Neuron (in vitro differentiated cells): ENCODE measurements around the gene ACTR1A.
"Not testable (repeated sequence)": the region's sequence is repeated elsewhere in the genome, so short reads cannot be mapped to it uniquely, and the experiment has no call there.

ENCODE experiments used
- H2AFZ ChIP-seq: one replicate; pipeline ENCODE4 v1.6.1; 2013; ENCODE audit warnings: low read depth, mild to moderate bottlenecking, inconsistent platforms, low read length, moderate library complexity
- H3K27me3 ChIP-seq: one replicate; pipeline ENCODE4 v1.6.1; 2013; ENCODE audit warnings: low read length; ENCODE audit not compliant: insufficient read depth
- H3K36me3 ChIP-seq: one replicate; pipeline ENCODE4 v1.6.1; 2013; ENCODE audit warnings: low read length; ENCODE audit not compliant: insufficient read depth
- H3K4me1 ChIP-seq: one replicate; pipeline ENCODE4 v1.6.1; 2013; ENCODE audit warnings: low read length; ENCODE audit not compliant: insufficient read depth
- H3K4me3 ChIP-seq: 2 replicates; pipeline ENCODE4 v1.5.1; 2013; ENCODE audit warnings: mild to moderate bottlenecking, low read length, moderate library complexity
- H3K9me3 ChIP-seq: one replicate; pipeline ENCODE4 v1.6.1; 2013; ENCODE audit warnings: low read length

The ACTR1A gene

DNA sequence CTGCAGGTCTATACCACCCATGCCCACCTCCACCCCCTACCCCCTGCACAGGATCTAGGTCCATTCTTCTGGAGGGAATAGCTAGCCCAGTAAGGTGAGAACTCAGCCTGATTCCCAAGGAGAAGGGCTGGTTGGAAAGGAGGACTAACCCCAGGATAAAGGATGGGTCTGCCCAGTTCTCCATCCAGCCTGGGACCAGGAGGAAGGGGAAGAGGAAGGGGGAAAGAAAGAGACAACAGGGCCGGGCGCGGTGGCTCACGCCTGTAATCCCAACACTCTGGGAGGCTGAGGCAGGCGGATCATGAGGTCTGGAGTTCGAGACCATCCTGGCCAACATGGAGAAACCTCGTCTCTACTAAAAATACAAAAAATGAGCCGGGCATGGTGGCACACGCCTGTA, 32.5 kb upstream of the ACTR1A start:
- H3K4me3 ChIP-seq, H3K4me1 ChIP-seq, H2AFZ ChIP-seq, H3K27me3 ChIP-seq, H3K9me3 ChIP-seq: not testable (repeated sequence)
- H3K36me3 ChIP-seq, result peaks cover 16% of the 10 kb centered on the region

DNA sequence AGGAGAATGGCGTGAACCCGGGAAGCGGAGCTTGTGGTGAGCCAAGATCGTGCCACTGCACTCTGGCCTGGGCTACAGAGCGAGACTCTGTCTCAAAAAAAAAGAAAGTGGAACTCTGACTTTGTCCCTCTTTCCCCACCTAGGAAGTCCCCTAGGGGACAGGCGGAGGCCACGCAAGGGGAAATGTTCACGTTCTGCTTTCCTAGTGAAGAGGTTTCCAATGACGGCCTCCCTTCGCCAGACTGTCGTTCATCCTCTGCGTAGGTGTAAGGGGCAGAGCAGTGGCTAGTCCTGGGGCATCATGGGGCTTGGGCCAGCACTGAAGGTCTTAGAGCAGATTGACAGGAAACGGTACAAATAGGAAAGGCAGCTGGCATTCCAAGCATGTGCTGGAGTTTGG, 31.8 kb upstream of the ACTR1A start:
- peaks cover 2% of the 10 kb centered on the region for H3K9me3 ChIP-seq
- no peak overlapping the region for H3K4me3 ChIP-seq
- no peaks in the 10 kb centered on the region for H3K4me1 ChIP-seq
- H3K27me3 ChIP-seq, result no peaks in the 10 kb centered on the region
- H2AFZ ChIP-seq, result no peak overlapping the region
- H3K36me3 ChIP-seq, result peaks cover 16% of the 10 kb centered on the region

DNA sequence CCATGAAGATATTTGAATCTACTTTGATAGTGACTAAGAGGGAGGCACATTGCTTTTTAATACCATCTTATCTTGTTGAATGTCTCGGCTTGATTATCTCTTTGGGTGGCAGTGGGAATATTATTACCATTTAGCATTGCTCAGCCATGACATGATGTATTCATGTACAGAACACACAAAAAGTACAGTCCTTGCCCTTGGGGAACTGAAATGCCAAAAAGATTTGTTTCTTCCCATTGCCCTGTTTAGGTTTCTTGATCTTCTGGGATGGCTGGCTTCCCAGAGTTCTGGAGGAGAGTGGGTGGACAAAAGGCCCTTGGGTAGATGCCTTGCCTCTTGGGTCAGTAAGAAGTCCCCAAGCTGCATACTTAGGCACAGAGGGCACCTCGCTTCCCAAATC, 25.0 kb upstream of the ACTR1A start:
- Histone ChIP-seq H3K27me3 (no peaks in the 10 kb centered on the region), H2AFZ (no peak overlapping the region), H3K36me3 (peaks cover 33% of the 10 kb centered on the region), H3K4me1 (no peaks in the 10 kb centered on the region), H3K9me3 (no peaks in the 10 kb centered on the region), H3K4me3 (no peak overlapping the region)

DNA sequence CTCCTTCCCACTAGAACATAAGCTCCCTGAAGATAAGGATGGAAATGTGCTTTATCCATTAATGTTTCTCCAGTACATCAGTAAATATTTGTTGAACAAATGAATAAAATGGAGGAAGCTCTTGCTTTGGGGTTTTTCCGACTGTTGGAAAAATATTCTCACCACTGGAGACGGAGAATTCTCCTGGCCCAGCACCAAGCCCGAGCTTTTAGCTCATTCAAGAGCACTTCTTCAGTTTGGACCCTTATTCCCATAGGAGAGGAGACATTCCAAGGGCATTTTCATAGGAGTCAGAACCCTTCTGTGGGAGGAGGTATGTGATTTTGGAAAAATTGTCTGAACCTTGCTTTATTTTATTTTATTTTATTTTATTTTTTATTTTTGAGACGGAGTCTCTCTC, 22.2 kb upstream of the ACTR1A start:
- Histone ChIP-seq H3K4me3 (no peak overlapping the region), H3K27me3 (no peaks in the 10 kb centered on the region), H3K9me3 (no peaks in the 10 kb centered on the region), H2AFZ (no peak overlapping the region), H3K36me3 (peaks cover 31% of the 10 kb centered on the region), H3K4me1 (no peaks in the 10 kb centered on the region)

DNA sequence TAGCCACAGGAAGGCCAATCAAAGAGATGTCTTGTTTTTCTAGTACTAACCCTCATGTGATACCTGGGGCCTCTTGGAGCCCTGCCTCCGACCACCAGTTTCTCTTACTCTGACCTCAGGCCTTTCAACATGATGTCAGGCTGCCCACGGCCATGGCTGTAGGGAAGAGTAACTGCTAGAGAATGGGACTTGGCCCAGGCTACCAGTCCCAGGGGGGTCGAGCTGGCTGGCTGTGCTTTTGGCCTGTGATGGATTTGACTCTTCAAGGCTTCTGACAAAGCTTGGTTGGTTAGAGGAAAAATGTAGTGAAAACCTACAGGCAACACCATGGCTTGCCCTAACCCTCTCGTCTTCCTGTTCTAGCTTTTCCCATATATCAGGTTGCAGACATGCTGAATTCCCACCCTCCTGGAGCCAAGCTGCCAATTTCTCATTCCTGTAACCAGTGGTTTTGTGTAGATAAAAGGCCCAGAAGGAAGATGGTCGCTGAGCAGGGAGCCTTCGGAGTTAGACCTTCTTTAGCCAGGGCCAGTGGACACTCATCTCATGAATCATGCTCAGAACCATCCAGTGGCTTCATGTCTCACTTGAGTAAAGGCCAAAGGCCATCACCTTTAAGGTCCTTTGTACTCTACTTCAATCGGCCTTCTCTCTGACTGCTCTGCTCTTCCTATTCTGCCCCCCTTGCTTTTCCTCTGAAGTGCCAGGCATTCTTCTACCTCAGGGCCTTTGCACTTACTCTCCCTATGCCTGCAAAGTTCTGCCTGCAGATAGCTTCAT, 20.9 kb upstream of the ACTR1A start:
- no peak overlapping the region for H3K4me3 ChIP-seq
- H2AFZ ChIP-seq, result no peak overlapping the region
- H3K4me1 ChIP-seq, result no peaks in the 10 kb centered on the region
- no peaks in the 10 kb centered on the region for H3K27me3 ChIP-seq
- H3K9me3 ChIP-seq, result no peaks in the 10 kb centered on the region
- H3K36me3 ChIP-seq, result peaks cover 31% of the 10 kb centered on the region

DNA sequence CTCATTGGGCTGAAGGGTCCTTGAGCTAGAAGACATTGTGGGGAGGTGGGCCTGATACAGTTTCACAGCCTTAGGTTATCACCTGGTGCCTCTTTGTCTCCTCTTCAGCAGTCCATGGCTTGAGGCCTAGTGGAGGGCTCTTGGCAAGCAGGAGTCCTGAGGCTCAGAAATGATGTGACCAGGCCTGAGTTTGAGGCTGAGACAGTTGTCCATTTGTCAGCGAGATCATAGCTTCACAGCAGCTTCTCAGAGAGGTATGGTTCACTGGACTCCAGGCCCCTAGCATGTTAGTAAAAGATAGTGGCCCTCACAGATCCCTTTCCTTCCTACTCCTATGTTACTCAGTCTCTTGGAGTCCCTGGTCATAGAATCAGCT, 20.4 kb upstream of the ACTR1A start:
- H3K27me3 ChIP-seq, result no peaks in the 10 kb centered on the region
- no peaks in the 10 kb centered on the region for H3K4me1 ChIP-seq
- H2AFZ ChIP-seq, result no peak overlapping the region
- no peaks in the 10 kb centered on the region for H3K9me3 ChIP-seq
- no peak overlapping the region for H3K4me3 ChIP-seq
- peaks cover 31% of the 10 kb centered on the region for H3K36me3 ChIP-seq

DNA sequence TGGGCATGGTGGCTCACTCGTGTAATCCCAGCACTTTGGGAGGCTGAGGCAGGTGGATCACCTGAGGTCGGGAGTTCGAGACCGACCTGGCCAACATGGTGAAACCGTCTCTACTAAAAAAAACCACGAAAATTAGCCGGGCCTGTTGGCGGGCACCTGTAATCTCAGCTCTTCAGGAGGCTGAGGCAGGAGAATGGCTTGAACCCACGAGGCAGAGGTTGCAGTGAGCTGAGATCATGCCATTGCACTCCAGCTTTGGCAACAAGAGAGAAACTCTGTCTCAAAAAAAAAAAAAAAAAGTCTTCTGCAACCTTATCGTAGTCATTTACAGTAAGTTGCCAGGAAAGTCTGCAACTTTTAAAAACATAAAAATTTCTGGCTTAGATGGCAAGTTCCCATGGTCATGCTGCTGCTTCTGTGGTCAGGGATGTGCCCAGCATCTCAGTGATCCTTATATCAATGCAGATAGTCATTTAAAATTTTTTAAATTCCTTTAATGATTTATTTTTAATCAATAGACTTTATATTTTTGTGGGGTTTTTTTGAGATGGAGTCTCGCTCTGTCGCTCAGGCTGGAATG, 16.8 kb upstream of the ACTR1A start:
- Histone ChIP-seq H3K27me3 (no peaks in the 10 kb centered on the region), H3K36me3 (peaks cover 33% of the 10 kb centered on the region), H3K9me3 (no peaks in the 10 kb centered on the region), H3K4me1 (no peaks in the 10 kb centered on the region), H3K4me3 (no peak overlapping the region), H2AFZ (no peak overlapping the region)

DNA sequence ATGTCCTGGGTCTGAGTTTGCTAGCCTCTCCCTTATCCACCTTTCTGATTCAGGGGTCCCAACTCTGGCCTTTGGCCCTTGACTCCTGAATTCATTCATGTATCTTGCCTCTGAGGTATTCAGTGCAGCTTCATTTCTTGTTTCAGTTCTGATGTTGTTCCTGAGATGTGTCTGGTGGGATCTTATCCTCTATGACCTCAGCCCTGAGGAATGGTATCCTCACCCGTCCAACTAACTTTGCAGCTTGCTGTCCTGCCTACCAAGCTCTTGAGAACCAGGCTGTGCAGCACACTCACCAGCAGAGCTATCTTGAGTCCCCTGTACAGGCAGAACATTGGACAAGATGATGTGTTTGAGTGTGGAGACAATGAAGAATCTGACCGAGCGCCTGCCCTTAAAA, 15.0 kb upstream of the ACTR1A start:
- no peak overlapping the region for H3K4me3 ChIP-seq
- H3K36me3 ChIP-seq, result peaks cover 36% of the 10 kb centered on the region
- no peak overlapping the region for H2AFZ ChIP-seq
- no peaks in the 10 kb centered on the region for H3K27me3 ChIP-seq
- no peaks in the 10 kb centered on the region for H3K9me3 ChIP-seq
- no peaks in the 10 kb centered on the region for H3K4me1 ChIP-seq

DNA sequence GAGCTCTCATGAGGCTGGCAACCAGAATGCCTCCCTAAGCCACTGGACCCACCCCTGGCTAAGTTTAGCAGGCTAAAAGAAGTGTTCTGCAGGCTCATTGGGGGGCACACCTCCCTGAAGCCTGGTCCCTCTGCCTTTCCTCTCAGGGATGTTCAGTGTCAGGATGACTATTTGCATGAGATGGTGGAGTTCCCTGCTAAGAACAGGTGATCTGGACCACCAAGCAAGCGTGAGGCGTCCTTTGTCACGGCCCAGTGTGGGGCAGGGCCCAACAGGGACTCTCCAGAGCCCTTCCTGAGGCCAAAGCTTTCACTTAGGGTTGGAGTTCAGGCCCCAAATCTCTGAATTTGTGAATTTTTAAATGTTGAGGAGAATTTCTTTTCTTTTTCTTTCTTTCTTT, 13.2 kb upstream of the ACTR1A start:
- no peaks in the 10 kb centered on the region for H3K27me3 ChIP-seq
- no peak overlapping the region for H3K4me3 ChIP-seq
- H3K9me3 ChIP-seq, result no peaks in the 10 kb centered on the region
- no peak overlapping the region for H2AFZ ChIP-seq
- peaks cover 48% of the 10 kb centered on the region for H3K36me3 ChIP-seq
- H3K4me1 ChIP-seq, result no peaks in the 10 kb centered on the region

DNA sequence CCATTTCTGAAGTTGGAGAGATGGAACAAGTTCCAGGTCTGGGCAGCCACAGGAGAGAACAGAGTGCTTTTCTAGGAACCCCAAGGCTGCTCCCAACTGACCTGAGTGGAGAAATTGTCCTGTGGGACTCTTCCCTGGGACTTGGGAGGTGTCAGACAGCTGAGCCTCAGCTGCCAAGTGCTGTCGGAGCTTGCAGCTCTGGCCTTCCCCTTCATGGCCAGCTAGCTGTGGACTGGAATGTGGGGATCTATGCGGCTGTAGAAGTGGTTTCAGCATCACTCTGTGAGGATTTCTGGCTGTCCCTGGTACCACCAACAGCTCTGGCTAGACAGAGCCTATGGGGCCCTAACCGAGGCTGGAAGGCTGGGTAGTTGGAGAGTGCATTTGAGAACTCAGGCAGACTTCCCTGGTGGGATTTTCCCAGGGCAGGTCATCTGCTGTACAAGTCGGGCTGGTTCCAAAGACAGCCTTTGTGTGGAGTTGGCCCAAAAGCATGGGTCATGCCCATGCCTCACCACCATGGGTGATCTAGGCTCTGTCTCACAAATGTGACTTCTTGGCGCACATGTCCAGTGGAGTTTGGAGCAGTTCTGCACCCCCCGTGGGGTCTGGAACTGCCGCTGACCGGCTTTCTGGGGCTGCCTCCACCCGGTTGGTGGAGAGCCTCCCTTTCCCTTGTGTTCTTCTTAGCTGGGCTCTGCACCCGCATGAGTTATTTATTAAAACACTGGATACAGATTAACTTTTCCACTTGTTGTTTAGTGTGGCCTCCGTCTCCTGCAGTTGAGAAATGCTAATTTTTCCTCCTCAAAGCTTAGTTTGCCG, 12.2 kb upstream of the ACTR1A start:
- peaks cover 51% of the 10 kb centered on the region for H3K36me3 ChIP-seq

DNA sequence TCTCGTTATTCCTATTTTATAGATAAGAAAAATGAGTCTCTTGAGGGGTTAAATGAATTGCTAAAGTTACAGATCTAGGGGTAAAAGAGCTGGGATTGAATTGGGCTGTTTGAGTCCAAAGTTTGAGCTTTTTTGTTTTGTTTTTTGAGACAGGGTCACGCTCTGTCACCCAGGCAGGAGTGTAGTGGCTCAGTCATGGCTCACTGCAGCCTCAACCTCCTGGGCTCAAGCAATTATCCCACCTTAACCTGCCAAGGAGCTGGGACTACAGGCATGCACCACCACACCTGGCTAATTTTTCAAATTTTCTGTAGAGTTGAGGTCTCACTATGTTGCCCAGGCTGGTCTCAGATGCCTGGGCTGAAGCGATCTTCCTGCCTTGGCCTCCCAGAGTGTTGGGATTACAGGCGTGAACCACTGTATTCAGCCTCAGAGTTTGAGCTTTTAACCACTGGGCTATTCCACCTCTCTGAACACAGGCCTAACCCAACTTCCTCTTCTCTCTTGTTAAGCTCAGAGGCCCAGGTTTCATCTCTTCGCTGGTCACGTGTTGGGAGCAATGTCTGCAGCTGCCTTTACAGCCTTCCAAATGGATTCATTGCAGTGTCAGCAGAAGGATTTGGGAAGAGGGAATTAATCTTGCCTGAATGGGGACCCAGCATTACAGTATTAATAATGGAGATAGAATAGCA, 9.2 kb upstream of the ACTR1A start:
- Histone ChIP-seq H3K27me3 (no peaks in the 10 kb centered on the region), H2AFZ (no peak overlapping the region), H3K9me3 (no peaks in the 10 kb centered on the region), H3K4me1 (no peaks in the 10 kb centered on the region), H3K36me3 (peaks cover 68% of the 10 kb centered on the region), H3K4me3 (no peak overlapping the region)

More for the DNA sequence above, 12.2 kb upstream of the ACTR1A start:
- no peaks in the 10 kb centered on the region for H3K4me1 ChIP-seq
- no peaks in the 10 kb centered on the region for H3K27me3 ChIP-seq
- no peaks in the 10 kb centered on the region for H3K9me3 ChIP-seq
- H3K4me3 ChIP-seq, result no peak overlapping the region
- no peak overlapping the region for H2AFZ ChIP-seq

DNA sequence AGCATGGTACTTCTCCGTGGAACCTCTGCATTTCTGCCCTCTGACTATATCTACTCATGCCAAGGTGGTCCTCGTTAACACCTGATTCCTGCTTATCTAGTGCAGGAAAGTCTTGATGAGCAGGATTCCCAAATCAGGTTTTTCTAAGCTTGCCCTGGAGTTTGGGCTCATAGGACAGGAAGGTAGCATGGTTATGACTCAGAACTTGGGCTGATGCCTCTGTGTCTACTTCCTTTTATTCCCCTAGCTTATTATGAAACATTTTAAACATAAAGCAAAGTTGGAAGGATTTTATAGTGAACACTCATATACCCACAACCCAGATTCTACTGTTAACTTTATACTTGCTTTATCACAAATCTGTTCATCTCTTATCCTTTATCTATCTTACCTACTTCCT, 6.9 kb upstream of the ACTR1A start:
- Histone ChIP-seq H3K4me3 (no peak overlapping the region), H3K4me1 (peaks cover 11% of the 10 kb centered on the region), H2AFZ (no peak overlapping the region), H3K27me3 (no peaks in the 10 kb centered on the region), H3K9me3 (no peaks in the 10 kb centered on the region), H3K36me3 (peaks cover 60% of the 10 kb centered on the region)

DNA sequence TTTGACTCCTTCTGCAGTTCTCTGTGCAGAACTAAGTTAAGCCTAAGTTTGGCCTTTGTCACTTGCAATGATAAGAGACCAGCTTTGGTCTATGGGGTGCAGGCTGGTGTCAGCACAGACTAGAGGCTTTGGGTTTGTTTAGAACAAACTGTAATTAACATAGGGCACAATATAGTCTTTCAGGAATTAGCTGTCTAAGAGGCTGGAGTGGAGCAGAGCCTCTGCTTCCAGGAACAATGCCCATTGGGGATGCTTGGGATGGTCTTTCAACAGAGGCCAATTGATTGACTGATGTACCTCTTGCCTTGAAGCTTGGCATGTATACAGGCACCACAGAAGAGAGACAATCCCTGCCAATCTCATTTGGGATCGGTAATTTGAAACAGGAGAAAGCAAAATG, 6.0 kb upstream of the ACTR1A start:
- no peaks in the 10 kb centered on the region for H3K9me3 ChIP-seq
- peaks cover 52% of the 10 kb centered on the region for H3K36me3 ChIP-seq
- no peak overlapping the region for H2AFZ ChIP-seq
- H3K27me3 ChIP-seq, result no peaks in the 10 kb centered on the region
- peaks cover 12% of the 10 kb centered on the region for H3K4me1 ChIP-seq
- H3K4me3 ChIP-seq, result no peak overlapping the region
